COLO668 (cell line): ENCODE measurements around the gene C4BPA.

ENCODE experiments used
- DNase-seq: peaks from one replicate; lab custom pipeline; 2025; ENCODE audit not compliant: unreplicated experiment; lab: John Stamatoyannopoulos, UW

The C4BPA gene

GRCh38 chr1:207112616-207113296 lies 8.7 kb downstream of the C4BPA start:
- DNase-seq = no peak

DNA sequence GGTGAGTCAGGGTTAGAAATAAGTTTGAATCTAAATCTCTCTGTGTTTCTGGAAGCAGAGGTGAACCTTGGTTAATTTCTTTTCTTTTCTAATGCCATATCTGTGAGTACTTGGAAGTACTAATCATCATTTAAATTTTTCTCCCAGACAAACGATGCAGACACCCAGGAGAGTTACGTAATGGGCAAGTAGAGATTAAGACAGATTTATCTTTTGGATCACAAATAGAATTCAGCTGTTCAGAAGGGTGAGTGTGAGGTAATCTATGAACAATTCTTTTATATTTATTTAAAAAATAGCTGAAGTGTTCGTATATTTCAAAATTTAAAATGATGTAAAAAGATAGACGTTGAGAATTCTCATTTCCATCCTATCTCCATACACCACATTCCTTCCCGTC lies 11.2 kb downstream of the C4BPA start:
- DNase-seq = no peak

DNA sequence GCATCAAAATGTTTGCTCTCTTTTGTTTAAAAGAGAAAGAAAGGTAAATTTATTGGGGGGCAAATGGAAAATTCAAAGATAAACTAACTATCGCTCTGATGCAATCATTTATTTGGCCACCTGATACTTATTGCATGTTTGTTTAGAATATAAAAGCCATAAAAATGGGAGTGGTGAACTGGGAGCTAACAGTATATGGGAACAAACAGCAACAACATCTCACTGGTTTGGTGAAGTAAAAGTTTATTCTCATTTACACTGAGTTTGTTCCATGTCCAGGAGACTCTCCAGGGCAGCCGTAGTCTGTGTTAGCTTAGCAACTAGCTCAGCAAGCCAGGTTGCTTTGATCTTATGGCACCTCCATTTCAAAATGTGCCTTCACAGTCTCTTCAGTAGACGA lies 20.4 kb downstream of the C4BPA start:
- DNase-seq = no peak

DNA sequence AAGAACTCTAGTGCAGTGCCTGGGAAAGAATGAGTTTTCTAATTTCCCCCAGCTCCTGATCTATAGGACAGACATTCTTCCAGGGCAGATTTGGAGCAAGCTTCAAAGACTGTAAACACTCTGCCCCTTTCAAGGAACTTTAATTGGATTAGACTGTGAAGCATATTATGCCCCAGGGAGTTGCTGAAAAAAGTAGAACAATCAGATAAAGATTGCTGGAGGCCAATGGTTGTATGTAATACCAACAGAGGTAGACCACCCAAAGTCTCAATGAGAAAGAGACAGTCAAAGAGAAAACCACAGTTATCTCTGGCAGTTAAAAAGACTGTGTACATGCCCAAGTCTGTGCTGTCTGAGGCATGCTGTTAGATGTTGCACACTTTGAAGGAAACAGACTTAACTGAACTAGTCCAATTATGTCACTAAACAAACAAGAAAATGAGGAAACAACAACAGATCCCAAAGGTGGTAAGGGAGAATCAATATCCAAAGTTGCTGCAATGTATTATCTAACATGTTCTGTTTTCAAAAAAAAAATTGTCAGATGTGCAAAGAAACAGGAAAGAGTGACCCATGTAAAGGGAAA lies 24.4 kb downstream of the C4BPA start:
- no peak for DNase-seq

DNA sequence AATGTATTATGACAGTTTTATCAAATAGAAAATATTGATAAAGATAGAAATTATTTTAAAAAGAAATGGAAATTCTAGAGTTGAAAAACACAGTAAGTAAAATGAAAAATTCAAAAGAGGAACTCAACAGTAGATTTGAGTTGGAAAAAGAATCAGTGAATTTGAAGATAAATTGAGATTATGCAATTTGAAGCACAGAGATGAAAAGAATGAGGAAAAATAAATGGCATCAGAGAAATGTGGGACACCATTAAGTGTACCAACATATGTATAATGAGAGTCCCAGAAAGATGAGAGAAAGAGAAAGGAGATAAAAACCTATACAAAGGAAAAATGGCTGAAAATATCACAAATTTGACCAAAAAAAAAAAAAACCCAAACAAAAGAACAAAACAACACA lies 25.0 kb downstream of the C4BPA start:
- no peak for DNase-seq

- no peak for DNase-seq
Observed at GRCh38 chr1:207130252-207131036, 26.4 kb downstream of the C4BPA start.

DNA sequence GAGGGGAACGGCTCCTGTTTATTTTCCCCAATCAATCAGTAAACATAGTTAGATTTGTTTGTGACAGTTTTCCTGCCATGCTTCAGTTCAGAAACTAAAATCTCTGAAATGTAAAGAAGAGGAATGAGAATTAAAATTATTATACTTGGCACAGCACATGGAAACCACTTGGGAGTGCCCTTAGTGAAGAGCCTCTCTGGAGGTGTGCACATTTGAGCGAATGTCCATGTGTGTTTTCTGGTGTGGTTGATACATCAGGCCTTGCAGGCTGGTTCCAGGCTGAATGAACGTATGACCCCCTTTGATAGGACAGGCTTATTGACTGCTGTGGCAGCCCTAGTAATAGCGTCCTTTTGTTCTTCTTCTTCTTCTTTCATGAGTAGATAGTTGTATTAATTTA lies 27.1 kb downstream of the C4BPA start:
- DNase-seq = no peak

DNA sequence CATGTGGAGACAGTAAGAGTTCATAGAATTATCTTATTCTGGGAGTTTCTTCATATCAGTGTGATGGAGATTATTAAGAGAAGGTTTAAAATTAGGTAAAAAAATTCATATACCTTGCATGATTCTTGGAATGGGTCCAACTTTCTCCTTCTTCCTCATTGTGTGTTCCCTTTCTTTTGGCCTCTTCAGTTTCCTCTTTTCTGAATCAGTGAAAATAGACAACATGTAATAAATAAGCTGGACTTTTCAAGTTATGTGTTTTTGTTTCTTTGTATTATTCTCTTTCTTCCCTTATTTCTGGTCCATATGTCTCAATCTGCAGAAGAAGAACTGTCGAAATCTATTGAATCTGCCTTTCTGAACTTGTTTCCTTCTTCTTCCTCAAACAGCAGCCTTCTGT lies 30.5 kb downstream of the C4BPA start:
- no peak for DNase-seq

- DNase-seq = no peak
Observed at GRCh38 chr1:207139616-207140015, 35.6 kb downstream of the C4BPA start.

DNA sequence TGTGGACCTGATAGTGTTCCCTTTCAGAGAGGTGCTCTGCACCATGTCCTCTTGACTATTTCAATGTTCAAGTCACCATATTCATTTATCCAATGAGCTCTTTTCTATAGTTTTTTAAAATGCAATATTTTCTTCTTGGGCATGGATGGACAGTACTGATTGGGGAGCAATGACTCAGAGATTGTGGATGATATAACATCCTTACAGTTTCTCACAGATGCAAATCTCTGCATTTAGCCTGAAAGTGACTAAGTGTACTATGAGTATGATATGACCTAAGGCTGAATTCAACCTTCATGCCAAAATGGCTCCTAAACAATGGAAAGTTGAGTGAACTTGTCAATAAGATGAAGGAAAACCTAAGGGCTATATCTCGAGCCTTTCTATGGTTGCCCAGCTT lies 36.5 kb downstream of the C4BPA start:
- no peak for DNase-seq

GRCh38 chr1:207145401-207146058 lies 41.5 kb downstream of the C4BPA start:
- no peak for DNase-seq

GRCh38 chr1:207151920-207152319 lies 47.9 kb downstream of the C4BPA start:
- no peak for DNase-seq

DNA sequence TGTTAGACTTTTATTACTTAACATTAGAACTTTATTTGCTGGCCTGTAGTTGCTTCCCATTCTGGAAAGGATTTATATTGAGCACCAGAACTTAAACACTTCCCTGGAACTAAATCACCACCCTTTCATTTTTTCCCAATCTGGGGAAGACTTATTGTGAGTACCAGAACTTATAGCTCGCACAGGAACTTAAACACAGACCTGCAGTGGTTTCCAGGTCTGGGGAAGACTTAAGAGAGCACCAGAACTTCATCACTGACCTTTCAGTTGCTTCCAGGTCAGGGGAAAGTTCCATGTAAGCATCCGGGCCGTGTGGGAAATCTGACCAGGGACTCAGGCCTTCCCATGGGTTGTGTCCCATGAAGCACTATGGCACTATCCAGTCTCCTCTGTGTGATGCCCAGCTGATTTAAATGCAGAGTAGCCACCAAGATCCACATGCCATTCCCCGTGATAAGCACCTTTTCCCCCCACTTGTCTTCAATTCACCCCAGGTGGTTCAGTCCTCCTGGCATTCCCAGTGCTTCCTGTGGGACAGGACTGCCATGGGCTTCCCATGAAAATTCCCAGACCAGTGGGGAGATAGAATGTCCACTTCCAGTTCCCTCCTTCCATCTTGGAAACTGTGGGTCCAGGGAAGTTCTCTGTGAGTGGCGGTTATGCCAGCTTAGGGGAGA lies 48.9 kb downstream of the C4BPA start:
- DNase-seq = no peak

DNA sequence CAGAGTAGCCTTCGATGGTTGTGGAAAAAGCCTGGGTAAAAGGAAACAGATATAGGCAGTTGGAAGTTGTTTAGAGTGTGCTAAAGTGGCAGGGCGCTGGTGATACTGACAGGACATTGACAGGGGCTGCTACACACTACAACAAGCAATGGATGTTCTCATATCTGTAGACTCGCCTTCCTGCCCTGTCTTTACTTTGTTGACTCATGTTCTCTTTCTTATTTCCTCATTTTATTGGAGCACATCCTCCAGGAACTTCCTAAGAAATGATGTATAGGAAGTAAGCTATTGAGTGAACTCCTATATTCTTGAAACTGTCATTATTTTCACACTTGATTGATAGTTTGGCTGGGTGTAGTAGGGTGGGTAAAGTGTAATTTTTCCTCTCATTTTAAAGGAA lies 51.0 kb downstream of the C4BPA start:
- no peak for DNase-seq

DNA sequence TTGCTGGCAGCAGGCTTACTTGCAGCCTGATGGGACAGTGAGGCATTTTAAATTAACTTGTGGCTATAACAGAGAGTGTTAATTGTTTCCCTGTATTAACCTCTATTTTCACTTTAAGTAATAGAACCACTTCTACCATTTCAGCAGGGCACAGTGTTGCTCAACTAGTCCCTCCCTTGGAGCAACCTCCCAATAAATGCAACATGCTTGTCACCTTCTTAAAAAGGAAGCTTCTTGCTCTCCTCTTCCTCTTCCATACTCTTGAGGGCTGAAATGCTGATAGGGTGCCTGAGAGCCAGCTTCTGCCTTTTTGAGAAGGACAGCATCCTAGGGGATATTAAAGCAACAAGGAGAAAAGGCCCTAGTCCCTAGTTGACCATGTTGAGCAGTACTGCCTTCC lies 52.1 kb downstream of the C4BPA start:
- no peak for DNase-seq

- DNase-seq = no peak
Observed at GRCh38 chr1:207156826-207157225, 52.8 kb downstream of the C4BPA start.

- no peak for DNase-seq
Observed at GRCh38 chr1:207164086-207164485, 60.1 kb downstream of the C4BPA start.

DNA sequence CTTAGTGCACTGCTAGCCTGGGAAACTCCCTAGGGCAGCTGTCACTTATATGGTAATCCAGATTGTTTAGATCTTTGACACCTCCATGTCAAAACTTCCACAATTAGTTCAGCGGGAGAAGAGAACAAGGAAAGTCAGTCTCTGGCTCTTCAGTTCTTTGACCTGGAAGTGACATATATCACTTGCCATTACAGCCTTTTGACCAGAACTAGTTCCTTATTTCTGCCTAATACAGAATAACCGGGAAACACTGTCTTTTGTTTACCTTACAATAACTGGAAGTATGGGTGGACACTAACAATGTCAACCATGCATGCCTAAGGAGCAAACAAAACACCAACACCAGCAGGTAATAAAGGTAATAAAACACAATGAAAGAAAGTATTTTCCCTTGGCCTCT lies 68.3 kb downstream of the C4BPA start:
- no peak for DNase-seq

GRCh38 chr1:207172885-207173284 lies 68.9 kb downstream of the C4BPA start:
- DNase-seq = no peak

DNA sequence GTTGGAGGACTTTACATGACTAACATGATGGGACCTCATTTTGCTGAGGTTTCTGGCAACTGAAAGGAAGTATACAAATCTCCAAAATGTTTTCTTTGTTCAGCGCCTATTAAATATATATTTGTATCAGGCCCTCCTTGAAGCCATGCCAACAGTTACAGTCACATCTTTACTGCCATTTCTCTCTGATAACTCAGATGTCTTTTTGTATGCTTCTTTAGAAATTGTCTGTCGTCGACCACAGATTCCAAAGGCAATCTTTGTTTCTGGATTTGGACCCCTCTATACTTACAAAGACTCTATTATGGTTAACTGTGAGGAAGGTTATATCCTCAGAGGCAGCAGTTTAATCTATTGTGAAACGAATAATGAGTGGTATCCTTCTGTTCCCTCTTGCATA lies 69.4 kb downstream of the C4BPA start:
- no peak for DNase-seq

DNA sequence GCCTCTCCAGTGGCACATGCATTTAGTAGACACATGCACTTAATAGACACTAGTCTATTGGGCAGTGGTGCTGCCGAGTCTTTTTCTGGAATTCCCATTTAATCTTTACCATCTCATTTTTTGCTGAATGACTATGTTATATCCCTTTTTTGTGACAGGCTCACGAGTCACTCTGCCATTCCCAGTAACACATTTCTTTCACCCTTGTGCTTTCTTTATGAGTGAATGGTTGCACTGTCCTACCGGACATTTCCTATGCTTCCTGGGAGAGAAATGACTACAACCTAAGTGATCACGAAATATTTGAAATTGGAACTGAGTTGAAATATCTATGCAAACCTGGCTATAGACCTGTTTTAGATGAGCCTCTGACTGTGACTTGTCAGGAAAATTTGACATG lies 70.9 kb downstream of the C4BPA start:
- DNase-seq = no peak
